A549 (cell line): ENCODE measurements around the gene SLCO2B1.

Experiments
- CTCF ChIP-seq: fragments of >200 bp; sonication (Bioruptor Twin); formaldehyde crosslinking; IDR thresholded peaks from 3 replicates; pipeline ENCODE4 v1.5.1; 2016
- FOSB ChIP-seq: fragments of 250-450 bp; sonication (Bioruptor Pico); IDR thresholded peaks from 2 replicates; pipeline ENCODE4 v1.5.0; 2020; ENCODE audit warnings: mild to moderate bottlenecking, moderate library complexity
- HDAC2 ChIP-seq: fragments of 200-600 bp; sonication (generic); IDR thresholded peaks from 2 replicates; pipeline ENCODE4 v1.6.1; 2016
- KDM1A ChIP-seq: fragments of 200-600 bp; sonication (generic); IDR thresholded peaks from 2 replicates; pipeline ENCODE4 v1.6.1; 2016; ENCODE audit warnings: low read depth, mild to moderate bottlenecking
- POLR2A ChIP-seq: IDR thresholded peaks from 2 replicates; pipeline ENCODE4 v1.6.1; 2012; ENCODE audit warnings: mild to moderate bottlenecking, low read length
- REST ChIP-seq: fragments of 200-600 bp; sonication (generic); IDR thresholded peaks from 2 replicates; pipeline ENCODE4 v1.6.1; 2016; ENCODE audit warnings: antibody characterized with exemption, mild to moderate bottlenecking, moderate library complexity

GRCh38 chr11:75246671-75247350, 95.9 kb downstream of the SLCO2B1 start:
- TF ChIP-seq CTCF (no peak), HDAC2 (no peak), FOSB (CRISPR knock-in tag) (no peak), REST (no peak), KDM1A (no peak), POLR2A (no peak)
